ENCODE measurements around the gene UTP25.

The UTP25 gene

GRCh38 chr1:209837671-209838070, 9.9 kb downstream of the UTP25 start:
- Histone ChIP-seq H3K4me2 (ENCODE audit: low read length) (no peak overlapping the region), H4K20me1 (ENCODE audit: control insufficient read depth, insufficient read depth, low read depth, low read length) (no peaks in the 10 kb centered on the region), H3F3A (ENCODE audit: control insufficient read depth, insufficient read depth) (no peaks in the 10 kb centered on the region), H3K27me3 (ENCODE audit: control insufficient read depth, low read length) (no peaks in the 10 kb centered on the region), H3K27ac (ENCODE audit: low read depth, low read length) (no peak overlapping the region), H3K4me1 (ENCODE audit: control insufficient read depth, low read length) (no peaks in the 10 kb centered on the region), H3K9me2 (replicated peaks; ENCODE audit: control insufficient read depth, low read length) (no peaks in the 10 kb centered on the region), H3K36me3 (ENCODE audit: control insufficient read depth, low read length) (peaks cover 100% of the 10 kb centered on the region), H3K79me2 (ENCODE audit: control insufficient read depth, low read length) (no peaks in the 10 kb centered on the region), H3K9me3 (ENCODE audit: control insufficient read depth, insufficient read depth, low read length) (no peaks in the 10 kb centered on the region), H3K4me3 (ENCODE audit: low read length) (no peak overlapping the region)
- no peak for TF ChIP-seq EZH2phosphoT487 (IDR thresholded peaks at IDR 0.05; ENCODE audit: borderline replicate concordance, low read length)

GRCh38 chr1:209838537-209838936, 10.8 kb downstream of the UTP25 start:
- Histone ChIP-seq H3K4me3 (ENCODE audit: low read length) (no peak overlapping the region), H3F3A (ENCODE audit: control insufficient read depth, insufficient read depth) (no peaks in the 10 kb centered on the region), H4K20me1 (ENCODE audit: control insufficient read depth, insufficient read depth, low read depth, low read length) (no peaks in the 10 kb centered on the region), H3K4me1 (ENCODE audit: control insufficient read depth, low read length) (no peaks in the 10 kb centered on the region), H3K4me2 (ENCODE audit: low read length) (no peak overlapping the region), H3K9me3 (ENCODE audit: control insufficient read depth, insufficient read depth, low read length) (no peaks in the 10 kb centered on the region), H3K36me3 (ENCODE audit: control insufficient read depth, low read length) (peaks cover 100% of the 10 kb centered on the region), H3K27me3 (ENCODE audit: control insufficient read depth, low read length) (no peaks in the 10 kb centered on the region), H3K27ac (ENCODE audit: low read depth, low read length) (no peak overlapping the region), H3K9me2 (replicated peaks; ENCODE audit: control insufficient read depth, low read length) (no peaks in the 10 kb centered on the region), H3K79me2 (ENCODE audit: control insufficient read depth, low read length) (no peaks in the 10 kb centered on the region)
- no peak for TF ChIP-seq EZH2phosphoT487 (IDR thresholded peaks at IDR 0.05; ENCODE audit: borderline replicate concordance, low read length)
- TF ChIP-seq CTCF (IDR thresholded peaks at IDR 0.05; ENCODE audit: low read depth, low read length, poor library complexity, severe bottlenecking) = no peak

- Histone ChIP-seq H3K4me1 (ENCODE audit: control insufficient read depth, low read length) (no peaks in the 10 kb centered on the region), H3K36me3 (ENCODE audit: control insufficient read depth, low read length) (peaks cover 94% of the 10 kb centered on the region), H3K27ac (ENCODE audit: low read depth, low read length) (no peak overlapping the region), H3F3A (ENCODE audit: control insufficient read depth, insufficient read depth) (no peaks in the 10 kb centered on the region), H3K79me2 (ENCODE audit: control insufficient read depth, low read length) (no peaks in the 10 kb centered on the region; the same call in 1 of the 2 replicates), H3K4me2 (ENCODE audit: low read length) (no peak overlapping the region), H3K9me2 (replicated peaks; ENCODE audit: control insufficient read depth, low read length) (no peaks in the 10 kb centered on the region), H4K20me1 (ENCODE audit: control insufficient read depth, insufficient read depth, low read depth, low read length) (no peaks in the 10 kb centered on the region), H3K4me3 (ENCODE audit: low read length) (no peak overlapping the region), H3K27me3 (ENCODE audit: control insufficient read depth, low read length) (no peaks in the 10 kb centered on the region), H3K9me3 (ENCODE audit: control insufficient read depth, insufficient read depth, low read length) (no peaks in the 10 kb centered on the region)
- no peak for TF ChIP-seq EZH2phosphoT487 (IDR thresholded peaks at IDR 0.05; ENCODE audit: borderline replicate concordance, low read length)
- TF ChIP-seq CTCF (IDR thresholded peaks at IDR 0.05; ENCODE audit: low read depth, low read length, poor library complexity, severe bottlenecking) = no peak
Measured at GRCh38 chr1:209839875-209840546, 12.2 kb downstream of the UTP25 start.

- Histone ChIP-seq H3K27ac (ENCODE audit: low read depth, low read length) (no peak overlapping the region), H3F3A (ENCODE audit: control insufficient read depth, insufficient read depth) (no peaks in the 10 kb centered on the region), H3K4me1 (ENCODE audit: control insufficient read depth, low read length) (no peaks in the 10 kb centered on the region), H3K36me3 (ENCODE audit: control insufficient read depth, low read length) (peaks cover 93% of the 10 kb centered on the region), H3K4me2 (ENCODE audit: low read length) (no peak overlapping the region), H3K9me3 (ENCODE audit: control insufficient read depth, insufficient read depth, low read length) (no peaks in the 10 kb centered on the region), H3K4me3 (ENCODE audit: low read length) (no peak overlapping the region), H3K27me3 (ENCODE audit: control insufficient read depth, low read length) (no peaks in the 10 kb centered on the region), H4K20me1 (ENCODE audit: control insufficient read depth, insufficient read depth, low read depth, low read length) (no peaks in the 10 kb centered on the region), H3K9me2 (replicated peaks; ENCODE audit: control insufficient read depth, low read length) (no peaks in the 10 kb centered on the region), H3K79me2 (ENCODE audit: control insufficient read depth, low read length) (peaks cover 3% of the 10 kb centered on the region)
- TF ChIP-seq CTCF (IDR thresholded peaks at IDR 0.05; ENCODE audit: low read depth, low read length, poor library complexity, severe bottlenecking) (no peak), EZH2phosphoT487 (IDR thresholded peaks at IDR 0.05; ENCODE audit: borderline replicate concordance, low read length) (no peak)
Measured at GRCh38 chr1:209840611-209841010, 12.8 kb downstream of the UTP25 start.
